ENCODE measurements around the gene TEDDM1. TPM values are rescaled to one million over a fixed set of nuclear protein-coding genes. Genes with fewer than 3 reads are reported as not detected.

The TEDDM1 gene
- total and polyA plus RNA-seq, 10 donors: not detected

- no peaks in the 10 kb centered on the region for H3K4me1 ChIP-seq
- intact Hi-C loops (cut with DNase I; ENCODE audit: low total_unique reads): no loop called here
- WGBS, 5 donors: 68 to 83% (median 77%) methylated on average over 2 of the region's 2 CpGs
- H3K4me3 ChIP-seq: no peak overlapping the region
- TF ChIP-seq, protein P1, sequence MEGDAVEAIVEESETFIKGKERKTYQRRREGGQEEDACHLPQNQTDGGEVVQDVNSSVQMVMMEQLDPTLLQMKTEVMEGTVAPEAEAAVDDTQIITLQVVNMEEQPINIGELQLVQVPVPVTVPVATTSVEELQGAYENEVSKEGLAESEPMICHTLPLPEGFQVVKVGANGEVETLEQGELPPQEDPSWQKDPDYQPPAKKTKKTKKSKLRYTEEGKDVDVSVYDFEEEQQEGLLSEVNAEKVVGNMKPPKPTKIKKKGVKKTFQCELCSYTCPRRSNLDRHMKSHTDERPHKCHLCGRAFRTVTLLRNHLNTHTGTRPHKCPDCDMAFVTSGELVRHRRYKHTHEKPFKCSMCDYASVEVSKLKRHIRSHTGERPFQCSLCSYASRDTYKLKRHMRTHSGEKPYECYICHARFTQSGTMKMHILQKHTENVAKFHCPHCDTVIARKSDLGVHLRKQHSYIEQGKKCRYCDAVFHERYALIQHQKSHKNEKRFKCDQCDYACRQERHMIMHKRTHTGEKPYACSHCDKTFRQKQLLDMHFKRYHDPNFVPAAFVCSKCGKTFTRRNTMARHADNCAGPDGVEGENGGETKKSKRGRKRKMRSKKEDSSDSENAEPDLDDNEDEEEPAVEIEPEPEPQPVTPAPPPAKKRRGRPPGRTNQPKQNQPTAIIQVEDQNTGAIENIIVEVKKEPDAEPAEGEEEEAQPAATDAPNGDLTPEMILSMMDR (IDR thresholded peaks at IDR 0.05 in 8 of 11, conservative IDR thresholded peaks at IDR 0.05 in 3 of 11): no peak
- TF ChIP-seq POLR2AphosphoS5 (IDR thresholded peaks at IDR 0.05) (no peak), POLR2A (IDR thresholded peaks at IDR 0.05) (no peak)
- DNase-seq: no peak
- no peaks in the 10 kb centered on the region for H3K27me3 ChIP-seq (replicated peaks in 1 of 7)
- no peaks in the 10 kb centered on the region for H3K9me3 ChIP-seq
- H3K36me3 ChIP-seq: no peaks in the 10 kb centered on the region
- H3K27ac ChIP-seq: no peak overlapping the region
Measured at GRCh38 chr1:182357171-182357570, 43.3 kb downstream of the TEDDM1 start.

DNA sequence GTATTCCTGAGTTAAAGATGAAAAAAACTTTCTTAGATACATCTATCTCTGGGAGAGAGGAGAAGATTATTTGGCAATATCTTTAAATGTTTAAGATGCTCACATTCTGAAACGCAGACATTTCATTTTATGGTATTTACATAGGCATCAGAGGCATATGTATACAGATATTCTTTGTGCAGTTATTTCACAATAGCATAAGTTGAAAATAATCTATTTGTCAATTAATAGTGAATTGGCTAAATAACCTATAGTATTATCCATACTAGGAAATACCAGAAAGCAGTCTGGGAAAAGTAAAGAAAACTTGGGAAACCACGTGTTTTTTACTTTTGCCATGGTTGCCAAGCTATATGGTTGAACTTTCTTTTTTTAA, 44.8 kb downstream of the TEDDM1 start:
- no peak for DNase-seq
- Histone ChIP-seq H3K27ac (no peak overlapping the region), H3K27me3 (replicated peaks in 1 of 7) (no peaks in the 10 kb centered on the region), H3K36me3 (no peaks in the 10 kb centered on the region), H3K4me1 (no peaks in the 10 kb centered on the region), H3K4me3 (no peak overlapping the region), H3K9me3 (no peaks in the 10 kb centered on the region)
- TF ChIP-seq POLR2AphosphoS5 (IDR thresholded peaks at IDR 0.05): no peak
- TF ChIP-seq, protein P1 (IDR thresholded peaks at IDR 0.05 in 8 of 11, conservative IDR thresholded peaks at IDR 0.05 in 3 of 11): no peak
- TF ChIP-seq POLR2A (IDR thresholded peaks at IDR 0.05): no peak
- 69 to 95% (median 94%) methylated on average over 2 of the region's 2 CpGs for WGBS, 5 donors
- intact Hi-C loops (cut with DNase I; ENCODE audit: low total_unique reads): no loop called here

DNA sequence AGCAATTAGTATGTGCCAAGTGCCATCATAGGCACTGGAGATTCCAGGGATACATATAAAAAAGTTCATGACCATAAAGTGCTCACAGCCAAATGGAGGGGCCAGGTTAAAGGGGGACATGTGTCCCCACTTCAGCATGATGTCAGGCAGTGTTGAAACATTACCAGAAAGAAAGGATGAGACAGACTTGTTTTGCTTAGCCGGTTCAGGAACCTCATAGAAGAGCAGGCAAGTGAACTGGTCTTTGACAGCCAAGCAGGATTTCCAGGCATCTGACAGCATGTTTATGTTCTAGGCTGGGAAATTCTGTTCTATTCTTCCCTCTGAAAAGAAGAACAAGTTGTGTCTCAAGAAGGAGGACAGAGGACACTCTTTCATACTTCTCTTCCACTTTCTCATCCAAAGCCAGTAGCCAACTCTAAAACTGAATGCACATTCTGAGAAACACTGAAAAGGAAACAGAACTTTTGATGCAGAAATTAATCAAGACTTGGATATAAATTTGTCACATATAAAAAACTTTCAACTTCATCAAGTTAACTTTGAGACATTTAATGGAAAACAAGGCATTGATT, 48.6 kb downstream of the TEDDM1 start:
- Histone ChIP-seq H3K27ac (no peak overlapping the region), H3K27me3 (replicated peaks in 1 of 7) (no peaks in the 10 kb centered on the region), H3K9me3 (no peaks in the 10 kb centered on the region), H3K4me3 (no peak overlapping the region), H3K4me1 (no peaks in the 10 kb centered on the region), H3K36me3 (no peaks in the 10 kb centered on the region)
- no peak for DNase-seq
- intact Hi-C loops (cut with DNase I; ENCODE audit: low total_unique reads): no loop called here
- TF ChIP-seq, protein P1 (IDR thresholded peaks at IDR 0.05 in 8 of 11, conservative IDR thresholded peaks at IDR 0.05 in 3 of 11): no peak
- TF ChIP-seq POLR2AphosphoS5 (IDR thresholded peaks at IDR 0.05): no peak
- no peak for TF ChIP-seq POLR2A (IDR thresholded peaks at IDR 0.05)
- WGBS, 5 donors: 81 to 94% (median 89%) methylated on average over 1 of the region's 1 CpG

- Histone ChIP-seq H3K36me3 (no peaks in the 10 kb centered on the region), H3K4me1 (no peaks in the 10 kb centered on the region), H3K4me3 (no peak overlapping the region), H3K27me3 (replicated peaks in 1 of 7) (no peaks in the 10 kb centered on the region), H3K27ac (no peak overlapping the region), H3K9me3 (no peaks in the 10 kb centered on the region)
- WGBS, 5 donors: 70 to 90% (median 80%) methylated on average over 2 of the region's 2 CpGs
- TF ChIP-seq, protein P1 (IDR thresholded peaks at IDR 0.05 in 8 of 11, conservative IDR thresholded peaks at IDR 0.05 in 3 of 11): no peak
- TF ChIP-seq POLR2AphosphoS5 (IDR thresholded peaks at IDR 0.05): no peak
- no peak for TF ChIP-seq POLR2A (IDR thresholded peaks at IDR 0.05)
- intact Hi-C loops (cut with DNase I; ENCODE audit: low total_unique reads): no loop called here
- no peak for DNase-seq
Measured at GRCh38 chr1:182350839-182351238, 49.6 kb downstream of the TEDDM1 start.
